Glutamatergic neuron (in vitro differentiated cells): ENCODE data around the gene CDH26. TPM values are rescaled to one million over a fixed set of nuclear protein-coding genes. Genes with fewer than 3 reads are reported as not detected.
"Not testable (repeated sequence)": the region's sequence is repeated elsewhere in the genome, so short reads cannot be mapped to it uniquely, and the experiment has no call there.

ENCODE experiments used
- DNase-seq: peaks from one replicate; pipeline ENCODE4 v3.0.0; 2022
- H3K27ac Mint-ChIP-seq: one replicate; pipeline ENCODE4 v1.8.0; 2020; ENCODE audit warnings: mild to moderate bottlenecking, mixed read lengths, inconsistent platforms; ENCODE audit not compliant: unreplicated experiment
- H3K27me3 Mint-ChIP-seq: one replicate; pipeline ENCODE4 v1.8.0; 2020; ENCODE audit warnings: mild to moderate bottlenecking, moderate library complexity, mixed read lengths, inconsistent platforms; ENCODE audit not compliant: unreplicated experiment
- H3K36me3 Mint-ChIP-seq: one replicate; pipeline ENCODE4 v1.8.0; 2020; ENCODE audit warnings: mild to moderate bottlenecking, mixed read lengths, inconsistent platforms; ENCODE audit not compliant: unreplicated experiment
- H3K4me1 Mint-ChIP-seq: one replicate; pipeline ENCODE4 v1.8.0; 2020; ENCODE audit warnings: mild to moderate bottlenecking, low read depth, mixed read lengths, inconsistent platforms; ENCODE audit not compliant: unreplicated experiment
- H3K4me3 Mint-ChIP-seq: one replicate; pipeline ENCODE4 v1.8.0; 2020; ENCODE audit warnings: mild to moderate bottlenecking, mixed read lengths, inconsistent platforms; ENCODE audit not compliant: unreplicated experiment
- H3K9me3 Mint-ChIP-seq: one replicate; pipeline ENCODE4 v1.8.0; 2020; ENCODE audit warnings: mild to moderate bottlenecking, moderate library complexity, mixed read lengths, inconsistent platforms; ENCODE audit not compliant: unreplicated experiment
- CTCF ChIP-seq: fragments of 200-600 bp; sonication (generic); IDR thresholded peaks from one replicate; pipeline ENCODE4 v1.5.0; 2021; ENCODE audit not compliant: partially characterized antibody, unreplicated experiment
- total RNA-seq: library from RNA; stranded (reverse); fragmentation: NEBNext Ultra II Directional; extraction: Animal tissue kit (Norgen Biotek cat#: 25700); gene quantifications from one replicate; pipeline ENCODE4 v1.2.1, GENCODE V29; 2021; ENCODE audit not compliant: unreplicated experiment

CDH26 gene
- total RNA-seq, 1 donor from 2014 or later: 0.76 TPM

DNA sequence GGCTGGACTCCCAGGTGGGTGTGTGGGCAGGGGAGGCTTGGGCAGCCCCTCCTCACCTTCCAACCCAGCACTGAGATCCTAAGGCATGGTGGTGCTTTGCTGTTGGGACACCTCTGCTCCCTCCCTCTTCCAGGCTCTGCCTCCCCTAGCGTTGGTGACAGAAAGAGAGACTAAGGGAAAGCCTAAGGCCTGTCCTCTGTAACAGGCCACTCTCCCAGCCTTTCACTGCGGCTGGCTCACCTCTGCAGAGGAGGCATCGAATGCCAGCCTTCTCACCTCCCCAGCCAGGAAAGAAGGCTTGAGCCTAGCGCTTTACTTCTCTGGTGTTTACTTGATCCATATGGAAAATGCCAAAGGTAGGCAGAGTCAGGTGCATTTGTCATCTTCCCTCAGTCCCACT is 3.5 kb upstream of the CDH26 start:
- Mint-ChIP-seq H3K36me3 (no peaks in the 10 kb centered on the region), H3K27ac (no peak overlapping the region), H3K9me3 (peaks cover 1% of the 10 kb centered on the region), H3K4me1 (peaks cover 14% of the 10 kb centered on the region), H3K27me3 (no peaks in the 10 kb centered on the region), H3K4me3 (no peak overlapping the region)
- no peak for TF ChIP-seq CTCF
- no peak for DNase-seq

DNA sequence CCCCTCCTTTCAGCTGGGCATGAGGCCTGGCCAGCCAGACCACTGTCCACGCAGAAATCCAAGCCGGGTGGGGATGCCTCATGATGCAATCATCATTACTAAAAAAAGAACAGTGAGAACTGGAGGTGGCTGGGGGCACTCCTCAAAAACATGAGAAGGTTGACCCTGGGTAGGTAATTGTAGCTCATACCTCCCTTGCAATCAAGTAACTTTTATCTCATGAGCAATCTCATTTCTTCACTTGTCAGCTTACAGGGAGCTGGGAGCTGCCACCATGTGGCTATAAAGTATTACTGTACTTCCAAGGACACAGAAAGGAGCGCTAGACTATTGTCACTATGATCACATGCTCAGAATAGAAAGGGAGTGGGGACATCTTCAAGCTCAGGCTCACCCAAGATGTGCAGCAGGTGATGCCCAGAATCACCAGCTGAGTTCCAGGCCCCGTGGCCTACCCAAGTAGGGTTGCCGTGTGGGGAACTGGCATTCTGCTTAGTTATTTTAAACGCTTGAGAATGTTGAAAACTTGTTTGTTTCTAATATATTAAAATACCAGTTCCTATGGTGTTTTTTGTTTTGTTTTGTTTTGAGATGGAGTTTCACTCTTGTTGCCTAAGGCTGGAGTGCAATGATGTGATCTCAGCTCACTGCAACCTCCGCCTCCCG is 3.0 kb upstream of the CDH26 start:
- DNase-seq: no peak

DNA sequence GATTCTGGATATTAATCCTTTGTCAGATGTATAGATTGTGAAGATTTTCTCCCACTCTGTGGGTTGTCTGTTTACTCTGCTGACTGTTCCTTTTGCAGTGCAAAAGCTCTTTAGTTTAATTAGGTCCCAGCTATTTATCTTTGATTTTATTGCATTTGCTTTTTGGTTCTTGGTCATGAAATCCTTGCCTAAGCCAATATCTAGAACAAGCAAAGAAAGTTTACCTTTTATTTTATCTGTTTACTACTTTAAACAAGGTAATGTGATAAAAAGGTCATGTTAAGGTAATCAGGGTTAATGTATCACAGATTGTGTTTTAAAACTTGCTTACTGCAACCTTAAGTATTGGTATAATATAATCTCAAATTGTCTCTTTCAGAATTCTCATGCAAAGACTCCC is 655 bp upstream of the CDH26 start:
- H3K4me3 Mint-ChIP-seq, H3K27me3 Mint-ChIP-seq, H3K36me3 Mint-ChIP-seq, H3K27ac Mint-ChIP-seq, H3K4me1 Mint-ChIP-seq, DNase-seq, H3K9me3 Mint-ChIP-seq: not testable (repeated sequence)

More for the DNA sequence above, 3.0 kb upstream of the CDH26 start:
- no peak for TF ChIP-seq CTCF
- H3K4me1 Mint-ChIP-seq: peaks cover 14% of the 10 kb centered on the region
- H3K27ac Mint-ChIP-seq: no peak overlapping the region
- peaks cover 1% of the 10 kb centered on the region for H3K9me3 Mint-ChIP-seq
- no peak overlapping the region for H3K4me3 Mint-ChIP-seq
- H3K36me3 Mint-ChIP-seq: no peaks in the 10 kb centered on the region
- no peaks in the 10 kb centered on the region for H3K27me3 Mint-ChIP-seq

DNA sequence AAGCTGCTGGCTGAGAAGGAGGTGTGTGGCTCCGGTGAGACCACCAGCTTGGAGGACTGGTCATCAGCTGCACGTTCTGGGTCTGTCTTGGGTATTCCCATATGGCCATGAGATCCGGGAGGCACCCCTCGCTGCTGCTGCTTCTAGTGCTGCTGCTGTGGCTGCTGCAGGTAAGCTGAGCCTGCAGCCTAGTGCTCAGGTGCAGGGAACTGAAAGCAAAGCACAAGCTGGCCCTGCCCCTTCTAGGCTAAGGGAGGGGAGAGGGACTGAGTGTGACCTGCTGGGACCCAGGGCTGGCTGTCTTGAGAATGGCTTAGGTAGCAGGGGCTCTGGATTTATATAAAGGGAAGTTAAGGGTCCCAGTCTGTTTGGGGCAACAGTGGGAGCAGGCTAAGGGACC is 403 bp downstream of the CDH26 start:
- Mint-ChIP-seq H3K27ac (no peak overlapping the region), H3K4me1 (no peaks in the 10 kb centered on the region), H3K9me3 (no peaks in the 10 kb centered on the region), H3K4me3 (no peak overlapping the region), H3K36me3 (no peaks in the 10 kb centered on the region), H3K27me3 (no peaks in the 10 kb centered on the region)
- DNase-seq: no peak
- no peak for TF ChIP-seq CTCF

DNA sequence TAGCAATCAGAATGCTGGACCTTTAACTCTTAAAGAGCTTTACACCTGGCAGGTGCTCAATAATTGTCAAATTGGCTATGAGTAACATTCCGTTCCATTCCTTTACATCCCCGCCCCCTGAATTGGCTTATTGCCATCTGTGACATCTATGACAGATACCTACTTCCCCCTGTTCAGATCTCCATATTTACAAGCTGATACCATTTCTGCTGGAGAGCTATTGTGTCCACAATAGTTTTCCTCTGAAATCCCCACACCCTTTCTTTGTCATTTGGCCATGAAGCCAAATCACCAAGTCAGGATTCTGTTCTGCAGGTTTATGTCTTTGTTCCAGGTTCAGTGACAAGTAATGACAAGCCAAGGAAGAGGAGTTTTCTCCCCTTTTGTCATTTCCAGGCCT is 3.2 kb downstream of the CDH26 start:
- no peaks in the 10 kb centered on the region for H3K27me3 Mint-ChIP-seq
- H3K27ac Mint-ChIP-seq: no peak overlapping the region
- DNase-seq: no peak
- no peaks in the 10 kb centered on the region for H3K9me3 Mint-ChIP-seq
- H3K4me1 Mint-ChIP-seq: peaks cover 10% of the 10 kb centered on the region
- no peaks in the 10 kb centered on the region for H3K36me3 Mint-ChIP-seq
- no peak overlapping the region for H3K4me3 Mint-ChIP-seq
- TF ChIP-seq CTCF: no peak
